Upper lobe of left lung (tissue), 6 donors: ENCODE measurements around the gene DDR2. TPM values are rescaled to one million over a fixed set of nuclear protein-coding genes. Genes with fewer than 3 reads are reported as not detected.
A peak's percentile ranks its signal among the peaks of the same experiment; 100 is the strongest.

Experiments
- ATAC-seq, 2 donors: fragments of 200-7000 bp; cut with Tn5 transposase; one replicate each; pipeline ENCODE4 v1.9.1; 2022; ENCODE audit warnings: mild to moderate bottlenecking in 2 of 2, moderate library complexity in 2 of 2; ENCODE audit not compliant: low FRiP score in 2 of 2
- DNase-seq, 2 donors: peaks; one replicate each; pipeline ENCODE4 v3.0.0-alpha.2; 2019 to 2020
- H3K27ac ChIP-seq, 4 donors: fragments of 200-600 bp; sonication (generic); one replicate each; pipeline ENCODE4 v1.5.1; 2016 to 2019
- H3K27me3 ChIP-seq, 4 donors: fragments of 200-600 bp; sonication (generic); one replicate each; pipeline ENCODE4 v1.5.1; 2017 to 2019
- H3K36me3 ChIP-seq, 4 donors: fragments of 200-600 bp; sonication (generic); one replicate each; pipeline ENCODE4 v1.5.1; 2016 to 2019
- H3K4me1 ChIP-seq, 4 donors: fragments of 200-600 bp; sonication (generic); one replicate each; pipeline ENCODE4 v1.5.1; 2018 to 2019
- H3K4me3 ChIP-seq, 4 donors: fragments of 200-600 bp; sonication (generic); one replicate each; pipeline ENCODE4 v1.5.1; 2017 to 2019; ENCODE audit warnings: mild to moderate bottlenecking in 2 of 4, moderate library complexity in 1 of 4
- H3K9me3 ChIP-seq, 4 donors: fragments of 200-600 bp; sonication (generic); one replicate each; pipeline ENCODE4 v1.5.1; 2018 to 2019
- EP300 ChIP-seq, 4 donors: sonication (generic); formaldehyde crosslinking; IDR thresholded peaks; one replicate each; pipeline ENCODE4 v1.5.1; 2017; ENCODE audit warnings: antibody characterized with exemption in 4 of 4, control low read depth in 2 of 4
- POLR2A ChIP-seq, 4 donors: fragments of 450-650 bp; IDR thresholded peaks; one replicate each; pipeline ENCODE4 v1.5.1; 2016 to 2017; ENCODE audit warnings: antibody characterized with exemption in 4 of 4, mild to moderate bottlenecking in 2 of 4
- POLR2AphosphoS5 ChIP-seq, 2 donors: sonication (generic); formaldehyde crosslinking; IDR thresholded peaks; one replicate each; pipeline ENCODE4 v1.5.1; 2017; ENCODE audit warnings: antibody characterized with exemption in 2 of 2
- WGBS, 2 donors: methylation state at CpG; one replicate each; pipeline ENCODE4 v1.1.5; 2017 to 2018; 5-methylcytosine and 5-hydroxymethylcytosine counted together
- total RNA-seq, 6 donors: library from RNA; depleted of rRNA in 4 of 6; stranded (reverse); fragments of >200 nt in 4 of 6; gene quantifications; one replicate each; pipeline versions ENCODE4 v1.1.0 to v1.2.1, GENCODE V29; 2016 to 2021
- TF ChIP-seq, protein P1 (sequence below), 6 experiments: fragments of 450-650 bp in 4 of 6; fragments of 200-600 bp in 2 of 6; sonication (generic) in 2 of 6; IDR thresholded peaks; one replicate each; pipeline ENCODE4 v1.5.1; 2016 to 2019; ENCODE audit warnings: antibody characterized with exemption in 6 of 6
- donor health status: DM: no; HTN: no; CAD: no; lungs with moderate emphysema.
- donor health status: DM: no; HTN: yes; CAD: no; lungs with severe emphysema.

The DDR2 gene
- total RNA-seq, 6 donors from 2014 or later, result 10.5 to 53.3 (median 23.0) TPM

DNA sequence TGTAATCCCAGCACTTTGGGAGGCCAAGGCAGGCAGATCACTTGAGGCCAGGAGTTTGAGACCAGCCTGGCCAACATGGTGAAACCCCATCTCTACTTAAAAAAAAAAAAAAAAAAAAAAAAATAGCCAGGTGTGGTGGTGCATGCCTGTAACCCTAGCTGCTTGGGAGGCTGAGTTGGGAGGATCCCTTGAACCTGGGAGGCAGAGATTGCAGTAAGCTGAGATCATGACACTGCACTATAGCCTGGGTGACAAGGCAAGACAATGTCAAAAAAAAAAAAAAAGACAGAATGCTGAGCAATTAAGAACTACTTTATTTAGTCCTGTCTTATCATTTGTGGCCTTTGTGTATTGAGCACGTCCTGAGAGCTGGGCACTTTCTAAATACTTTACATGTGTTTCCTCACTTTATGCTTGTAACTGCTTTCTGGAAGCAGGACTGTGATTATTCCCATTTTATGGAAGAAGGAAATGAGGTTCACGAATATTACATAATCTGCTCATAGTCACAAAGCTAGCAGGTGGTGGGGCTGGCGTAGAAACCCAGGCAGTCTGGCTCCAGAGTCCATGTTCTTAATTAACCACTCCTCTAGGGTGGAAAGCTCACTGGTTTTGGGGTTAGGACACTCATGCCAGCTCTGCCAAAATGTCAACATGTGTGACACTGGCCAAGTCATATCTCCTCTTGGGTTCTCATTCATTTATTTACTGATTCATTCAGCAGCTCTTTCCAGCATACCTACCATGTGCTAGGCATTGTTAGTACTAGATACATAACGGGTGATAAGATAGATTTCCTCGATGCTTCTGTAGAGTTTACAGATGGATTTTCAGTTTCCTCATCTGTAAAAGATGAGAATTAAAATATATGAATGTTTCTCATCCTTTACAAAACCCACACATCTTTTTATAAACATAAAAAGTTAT is 57.7 kb downstream of the DDR2 start:
- no peaks in the 10 kb centered on the region for H3K36me3 ChIP-seq
- no peaks in the 10 kb centered on the region for H3K27me3 ChIP-seq
- H3K9me3 ChIP-seq, result no peaks in the 10 kb centered on the region
- ATAC-seq, result peak in 1 of 2 donors; percentile 48
- peak overlapping the region in 1 of 4 donors; percentile 14 for H3K27ac ChIP-seq
- TF ChIP-seq POLR2A (IDR thresholded peaks at IDR 0.05), result no peak
- no peak for TF ChIP-seq EP300 (IDR thresholded peaks at IDR 0.05)
- TF ChIP-seq POLR2AphosphoS5 (IDR thresholded peaks at IDR 0.05), result no peak
- TF ChIP-seq, protein P1, sequence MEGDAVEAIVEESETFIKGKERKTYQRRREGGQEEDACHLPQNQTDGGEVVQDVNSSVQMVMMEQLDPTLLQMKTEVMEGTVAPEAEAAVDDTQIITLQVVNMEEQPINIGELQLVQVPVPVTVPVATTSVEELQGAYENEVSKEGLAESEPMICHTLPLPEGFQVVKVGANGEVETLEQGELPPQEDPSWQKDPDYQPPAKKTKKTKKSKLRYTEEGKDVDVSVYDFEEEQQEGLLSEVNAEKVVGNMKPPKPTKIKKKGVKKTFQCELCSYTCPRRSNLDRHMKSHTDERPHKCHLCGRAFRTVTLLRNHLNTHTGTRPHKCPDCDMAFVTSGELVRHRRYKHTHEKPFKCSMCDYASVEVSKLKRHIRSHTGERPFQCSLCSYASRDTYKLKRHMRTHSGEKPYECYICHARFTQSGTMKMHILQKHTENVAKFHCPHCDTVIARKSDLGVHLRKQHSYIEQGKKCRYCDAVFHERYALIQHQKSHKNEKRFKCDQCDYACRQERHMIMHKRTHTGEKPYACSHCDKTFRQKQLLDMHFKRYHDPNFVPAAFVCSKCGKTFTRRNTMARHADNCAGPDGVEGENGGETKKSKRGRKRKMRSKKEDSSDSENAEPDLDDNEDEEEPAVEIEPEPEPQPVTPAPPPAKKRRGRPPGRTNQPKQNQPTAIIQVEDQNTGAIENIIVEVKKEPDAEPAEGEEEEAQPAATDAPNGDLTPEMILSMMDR (IDR thresholded peaks at IDR 0.05), result no peak
- no peak for DNase-seq
- peaks cover 0 to 7% (median 0%) of the 10 kb centered on the region in 4 donors for H3K4me1 ChIP-seq
- 65 to 80% methylated on average over 5 of the region's 5 CpGs for WGBS, 2 donors
- H3K4me3 ChIP-seq, result no peak overlapping the region

DNA sequence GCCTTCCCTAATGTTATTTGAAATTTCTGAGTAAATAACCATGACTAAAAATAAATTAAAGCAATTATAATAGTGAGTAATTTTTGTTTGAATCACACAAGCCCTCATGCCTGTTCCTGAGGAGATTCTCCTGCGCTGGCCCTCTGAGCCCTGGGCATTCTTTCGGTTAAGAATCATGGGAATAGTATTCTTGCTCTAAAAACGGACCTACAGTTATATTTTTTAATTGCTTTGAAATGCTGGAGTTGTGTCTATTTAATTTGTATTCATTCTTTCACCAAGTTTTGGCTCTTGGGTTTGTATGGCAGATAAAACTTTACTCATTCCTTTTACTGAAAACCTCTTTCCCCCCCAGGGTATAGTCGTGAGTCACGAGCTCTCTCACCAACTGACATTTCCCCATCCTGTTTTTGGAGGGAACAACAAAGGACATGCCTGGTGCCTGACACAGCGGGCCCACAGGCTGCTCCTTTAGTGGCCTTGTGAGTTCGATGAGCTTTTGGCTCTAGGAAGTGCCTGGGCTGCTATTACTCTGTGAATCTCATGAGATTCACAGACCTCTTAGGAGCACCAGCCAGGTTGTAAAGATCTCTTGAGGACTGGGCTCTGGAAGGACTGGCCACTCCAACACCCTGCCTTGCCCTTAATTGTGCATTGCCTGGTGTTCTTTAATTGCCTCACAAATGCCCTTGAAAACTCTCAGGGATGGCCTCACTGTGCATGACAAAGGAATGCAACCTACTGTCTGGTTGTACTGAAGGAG is 58.6 kb downstream of the DDR2 start:
- Histone ChIP-seq H3K27me3 (no peaks in the 10 kb centered on the region), H3K36me3 (no peaks in the 10 kb centered on the region), H3K4me3 (no peak overlapping the region), H3K27ac (peak overlapping the region in 1 of 4 donors; percentile 14), H3K4me1 (peaks cover 0 to 7% (median 0%) of the 10 kb centered on the region in 4 donors), H3K9me3 (no peaks in the 10 kb centered on the region)
- peak in 1 of 2 donors; percentile 29 for DNase-seq
- ATAC-seq, result peak; percentile 35 to 93
- TF ChIP-seq POLR2AphosphoS5 (IDR thresholded peaks at IDR 0.05), result peak in 1 of 2 donors; percentile 51
- TF ChIP-seq POLR2A (IDR thresholded peaks at IDR 0.05), result no peak
- WGBS, 2 donors, result 54 to 59% methylated on average over 7 of the region's 7 CpGs

DNA sequence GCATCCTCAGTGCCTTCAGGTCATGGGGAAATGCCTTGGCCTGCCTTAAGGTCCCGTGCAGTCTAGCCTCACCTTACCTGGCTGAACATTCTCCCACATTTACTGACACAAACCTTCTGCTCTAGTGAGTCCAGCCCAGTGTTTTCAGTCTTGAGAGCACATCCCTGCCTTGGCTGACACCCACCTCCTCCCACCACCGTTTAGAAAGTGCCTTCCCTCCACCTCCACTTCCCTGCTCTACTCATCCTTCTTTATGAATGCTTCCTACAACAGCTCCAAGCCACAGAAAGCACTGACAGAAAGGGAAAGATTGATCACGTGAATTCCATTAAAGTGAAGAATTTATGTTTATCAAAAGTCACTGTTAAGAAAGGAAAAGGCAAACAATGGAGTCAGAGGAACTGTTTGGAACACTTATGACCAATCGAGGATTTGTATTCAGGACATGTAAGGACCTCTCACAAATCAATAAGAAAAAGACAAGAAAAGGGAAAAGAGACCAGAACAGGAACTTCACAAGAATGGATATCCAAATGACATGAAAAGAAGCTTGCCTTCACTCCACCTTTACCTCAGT is 59.8 kb downstream of the DDR2 start:
- H3K27me3 ChIP-seq, result no peaks in the 10 kb centered on the region
- H3K4me3 ChIP-seq, result no peak overlapping the region
- H3K9me3 ChIP-seq, result no peaks in the 10 kb centered on the region
- no peak for DNase-seq
- no peaks in the 10 kb centered on the region for H3K36me3 ChIP-seq
- peaks cover 0 to 14% (median 5%) of the 10 kb centered on the region in 4 donors for H3K4me1 ChIP-seq
- TF ChIP-seq POLR2AphosphoS5 (IDR thresholded peaks at IDR 0.05), result no peak
- TF ChIP-seq, protein P1 (IDR thresholded peaks at IDR 0.05), result no peak
- no peak for TF ChIP-seq POLR2A (IDR thresholded peaks at IDR 0.05)
- TF ChIP-seq EP300 (IDR thresholded peaks at IDR 0.05), result no peak
- WGBS, 2 donors, result 49 to 53% methylated on average over 4 of the region's 4 CpGs
- no peak for ATAC-seq
- no peak overlapping the region for H3K27ac ChIP-seq

DNA sequence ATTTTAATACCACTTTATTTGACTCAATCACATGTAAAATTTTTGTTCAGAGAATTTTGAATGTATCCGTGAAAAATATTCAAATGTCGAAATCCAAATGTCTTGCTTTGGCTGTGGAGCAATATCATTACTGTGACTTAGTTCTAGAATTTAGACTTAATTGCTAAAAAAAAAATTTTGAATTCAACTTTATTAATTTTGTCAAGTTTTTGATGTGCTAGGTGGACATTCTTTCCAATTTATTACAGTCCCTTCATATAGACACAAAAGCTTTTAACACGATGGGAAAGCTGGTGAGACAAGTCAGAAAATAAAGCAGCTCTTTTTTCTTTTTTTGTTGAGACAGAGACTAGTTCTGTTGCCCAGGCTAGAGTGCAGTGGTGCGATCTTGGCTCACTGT is 62.6 kb downstream of the DDR2 start:
- no peak for ATAC-seq
- DNase-seq, result no peak
- H3K27ac ChIP-seq, result no peak overlapping the region
- H3K4me3 ChIP-seq, result no peak overlapping the region
- WGBS, 2 donors, result 82 to 92% methylated on average over 4 of the region's 4 CpGs
- TF ChIP-seq POLR2A (IDR thresholded peaks at IDR 0.05), result no peak
- no peak for TF ChIP-seq EP300 (IDR thresholded peaks at IDR 0.05)
- TF ChIP-seq POLR2AphosphoS5 (IDR thresholded peaks at IDR 0.05), result no peak
- TF ChIP-seq, protein P1 (IDR thresholded peaks at IDR 0.05), result no peak
- no peaks in the 10 kb centered on the region for H3K36me3 ChIP-seq
- no peaks in the 10 kb centered on the region for H3K27me3 ChIP-seq
- H3K9me3 ChIP-seq, result no peaks in the 10 kb centered on the region
- peaks cover 3 to 15% (median 6%) of the 10 kb centered on the region in 4 donors for H3K4me1 ChIP-seq

DNA sequence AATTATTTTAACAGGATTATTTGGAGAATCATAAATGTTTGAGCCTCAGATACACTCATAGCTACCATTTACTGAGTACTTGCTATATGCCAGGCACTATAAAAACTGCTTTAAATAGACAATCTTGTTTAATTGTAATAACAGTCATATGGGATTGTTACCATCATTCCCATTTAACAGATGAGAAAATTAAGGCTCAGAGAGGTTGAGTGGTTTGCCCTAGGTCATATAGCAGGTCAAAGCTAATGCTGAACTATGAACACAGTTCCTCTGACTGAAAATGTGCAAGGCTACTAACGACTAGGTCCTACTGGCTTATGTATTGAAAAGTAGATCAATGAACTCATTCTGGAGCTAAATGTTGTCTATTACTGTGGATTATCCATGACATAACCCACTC is 63.4 kb downstream of the DDR2 start:
- no peak for TF ChIP-seq POLR2AphosphoS5 (IDR thresholded peaks at IDR 0.05)
- TF ChIP-seq EP300 (IDR thresholded peaks at IDR 0.05), result no peak
- TF ChIP-seq, protein P1 (IDR thresholded peaks at IDR 0.05), result no peak
- TF ChIP-seq POLR2A (IDR thresholded peaks at IDR 0.05), result no peak
- Histone ChIP-seq H3K4me1 (peaks cover 3 to 15% (median 6%) of the 10 kb centered on the region in 4 donors), H3K4me3 (no peak overlapping the region), H3K27me3 (no peaks in the 10 kb centered on the region), H3K36me3 (no peaks in the 10 kb centered on the region), H3K9me3 (no peaks in the 10 kb centered on the region), H3K27ac (peak overlapping the region in 1 of 4 donors; percentile 16)
- DNase-seq (no peak), ATAC-seq (no peak)
- 63 to 76% methylated on average over 1 of the region's 1 CpG for WGBS, 2 donors
